Measurements from ENCODE around the gene HDAC4.

DNA sequence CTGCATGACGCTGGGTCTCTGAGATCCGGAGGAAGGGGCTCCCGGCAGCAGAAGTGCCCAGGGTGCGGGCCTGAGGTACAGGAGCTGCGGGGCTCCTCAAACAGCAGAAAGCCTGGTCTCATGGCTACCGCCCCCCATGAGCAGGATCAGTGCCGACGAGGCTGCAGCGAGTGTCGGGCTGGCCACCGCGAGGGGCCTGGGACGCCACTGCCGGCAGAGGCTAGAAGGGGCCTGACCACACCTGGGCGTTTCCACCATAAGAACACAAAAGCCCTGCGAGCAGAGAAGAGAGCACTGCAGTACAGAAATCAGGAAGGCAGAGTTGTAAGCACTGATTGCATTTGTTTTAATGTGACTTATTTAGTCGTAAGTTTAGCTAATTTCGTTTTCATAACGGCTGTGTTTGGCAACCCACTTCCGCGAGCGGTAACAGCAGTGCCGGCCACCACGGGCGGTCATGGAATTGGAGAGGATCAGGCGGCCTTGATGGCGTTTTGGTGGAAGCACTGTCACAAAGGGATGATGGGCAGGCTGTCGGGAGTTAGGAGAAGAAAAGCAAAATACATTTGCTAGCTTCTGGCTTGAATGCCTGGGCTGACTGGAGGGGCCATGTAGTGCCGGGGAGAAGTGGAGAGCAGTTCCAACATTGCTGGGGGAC lies 117.4 kb downstream of the HDAC4 start:
- TF ChIP-seq POLR2A (IDR thresholded peaks at IDR 0.05) (no peak), CTCF (IDR thresholded peaks at IDR 0.05) (no peak)

Measured in testis (tissue), 2 donors.